Right atrium auricular region (tissue), 2 donors: ENCODE results near the gene CROCC. TPM values are rescaled to one million over a fixed set of nuclear protein-coding genes. Genes with fewer than 3 reads are reported as not detected.

Experiments used
- DNase-seq: peaks from one replicate; pipeline ENCODE4 v3.0.0-alpha.2; 2019; ENCODE audit warnings: low spot score
- H3K27ac ChIP-seq, 2 donors: fragments of 200-600 bp; sonication (generic); 1 replicate in 1 of 2; 2 replicates in 1 of 2; pipeline ENCODE4 v1.5.1; 2016 to 2019
- H3K27me3 ChIP-seq, 2 donors: fragments of 200-600 bp; sonication (generic); one replicate each; pipeline versions ENCODE4 v1.5.1 to v1.6.0; 2017 to 2019
- H3K36me3 ChIP-seq: fragments of 200-600 bp; sonication (generic); one replicate; pipeline ENCODE4 v1.5.1; 2016
- H3K4me1 ChIP-seq, 2 donors: fragments of 200-600 bp; sonication (generic); one replicate each; pipeline versions ENCODE4 v1.5.1 to v1.6.0; 2017 to 2019
- H3K4me3 ChIP-seq, 2 donors: fragments of 200-600 bp; sonication (generic); 1 replicate in 1 of 2; 2 replicates in 1 of 2; pipeline ENCODE4 v1.5.1; 2017 to 2019; ENCODE audit warnings: mild to moderate bottlenecking in 1 of 2, moderate library complexity in 1 of 2
- H3K9me3 ChIP-seq, 2 donors: fragments of 200-600 bp; sonication (generic); one replicate each; pipeline ENCODE4 v1.5.1; 2019
- total RNA-seq, 2 donors: library from RNA; depleted of rRNA; stranded (reverse); fragments of >200 nt; gene quantifications; one replicate each; pipeline ENCODE4 v1.1.0, GENCODE V29; 2016
- TF ChIP-seq, protein P1 (sequence below), 2 donors: fragments of 200-600 bp; sonication (generic); IDR thresholded peaks; one replicate each; pipeline ENCODE4 v1.5.1; 2019; ENCODE audit warnings: antibody characterized with exemption in 2 of 2

The CROCC gene
- total RNA-seq, 2 donors from 2014 or later, result 10.0 to 11.7 TPM

DNA sequence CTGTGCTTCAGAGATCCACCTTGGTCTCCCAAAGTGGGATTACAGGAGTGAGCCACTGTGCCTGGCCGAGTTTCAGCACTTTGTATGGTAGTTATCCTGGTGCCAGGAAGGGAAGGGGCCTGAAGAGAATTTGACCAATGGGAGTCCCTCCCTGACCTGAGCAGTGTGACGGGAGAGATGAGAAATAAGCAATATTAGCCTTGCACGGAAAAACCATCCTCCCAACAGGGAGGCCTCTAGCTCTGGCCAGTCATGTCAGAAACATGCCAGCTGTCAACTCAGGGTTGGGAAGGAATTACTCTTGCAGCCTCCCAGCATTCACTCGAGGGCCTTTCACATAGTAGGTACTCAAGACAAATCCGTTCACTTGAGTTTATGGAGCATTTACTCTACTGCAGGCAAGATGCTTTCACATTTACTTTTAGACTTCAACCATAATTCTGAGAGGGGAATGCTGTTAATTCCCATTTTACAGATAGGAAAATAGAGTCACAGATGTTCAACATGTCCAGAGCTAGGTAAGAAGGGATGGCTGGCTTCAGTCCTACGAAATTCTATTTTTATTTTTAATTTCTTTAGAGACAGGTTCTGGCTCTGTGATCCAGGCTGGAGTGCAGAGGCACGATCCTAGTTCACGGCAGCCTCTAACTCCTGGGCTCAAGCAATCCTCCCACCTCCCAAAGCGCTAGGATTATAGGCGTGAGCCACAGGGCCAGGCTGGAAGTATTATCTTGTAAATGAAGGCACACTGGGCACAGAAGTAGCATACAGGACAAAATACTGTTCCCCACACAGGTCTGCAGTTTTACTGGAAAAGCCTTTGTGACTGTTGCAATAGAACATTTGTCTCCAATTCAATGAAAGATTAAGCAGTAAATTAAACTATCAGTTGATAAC, 93.2 kb downstream of the CROCC start:
- DNase-seq, result no peak
- H3K4me3 ChIP-seq, result no peak overlapping the region
- TF ChIP-seq, protein P1, sequence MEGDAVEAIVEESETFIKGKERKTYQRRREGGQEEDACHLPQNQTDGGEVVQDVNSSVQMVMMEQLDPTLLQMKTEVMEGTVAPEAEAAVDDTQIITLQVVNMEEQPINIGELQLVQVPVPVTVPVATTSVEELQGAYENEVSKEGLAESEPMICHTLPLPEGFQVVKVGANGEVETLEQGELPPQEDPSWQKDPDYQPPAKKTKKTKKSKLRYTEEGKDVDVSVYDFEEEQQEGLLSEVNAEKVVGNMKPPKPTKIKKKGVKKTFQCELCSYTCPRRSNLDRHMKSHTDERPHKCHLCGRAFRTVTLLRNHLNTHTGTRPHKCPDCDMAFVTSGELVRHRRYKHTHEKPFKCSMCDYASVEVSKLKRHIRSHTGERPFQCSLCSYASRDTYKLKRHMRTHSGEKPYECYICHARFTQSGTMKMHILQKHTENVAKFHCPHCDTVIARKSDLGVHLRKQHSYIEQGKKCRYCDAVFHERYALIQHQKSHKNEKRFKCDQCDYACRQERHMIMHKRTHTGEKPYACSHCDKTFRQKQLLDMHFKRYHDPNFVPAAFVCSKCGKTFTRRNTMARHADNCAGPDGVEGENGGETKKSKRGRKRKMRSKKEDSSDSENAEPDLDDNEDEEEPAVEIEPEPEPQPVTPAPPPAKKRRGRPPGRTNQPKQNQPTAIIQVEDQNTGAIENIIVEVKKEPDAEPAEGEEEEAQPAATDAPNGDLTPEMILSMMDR (IDR thresholded peaks at IDR 0.05), result no peak
- H3K9me3 ChIP-seq, result no peaks in the 10 kb centered on the region
- H3K27me3 ChIP-seq, result no peaks in the 10 kb centered on the region
- no peak overlapping the region for H3K27ac ChIP-seq
- H3K4me1 ChIP-seq, result peaks cover 0 to 23% of the 10 kb centered on the region in 2 donors
- peaks cover 22% of the 10 kb centered on the region for H3K36me3 ChIP-seq

DNA sequence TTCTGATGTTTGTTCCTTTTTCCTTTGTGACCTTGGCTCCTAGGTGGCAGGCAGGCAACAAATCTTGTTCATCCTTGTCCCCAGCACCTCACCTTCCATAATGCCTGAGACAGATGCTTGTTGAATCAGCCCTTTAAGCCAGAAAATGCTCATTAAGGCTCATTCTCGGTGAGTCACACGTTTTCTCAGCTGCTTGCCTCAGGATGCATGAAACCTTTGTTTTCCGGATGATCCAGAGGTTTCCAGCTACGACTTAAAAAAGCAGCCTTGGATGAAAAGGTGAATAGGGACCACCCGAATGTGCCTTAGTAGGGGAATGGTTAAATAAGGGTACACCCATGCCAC, 94.6 kb downstream of the CROCC start:
- H3K27ac ChIP-seq, result no peak overlapping the region
- H3K27me3 ChIP-seq, result no peaks in the 10 kb centered on the region
- no peaks in the 10 kb centered on the region for H3K9me3 ChIP-seq
- peaks cover 35% of the 10 kb centered on the region for H3K36me3 ChIP-seq
- peaks cover 0 to 9% of the 10 kb centered on the region in 2 donors for H3K4me1 ChIP-seq
- DNase-seq, result no peak
- no peak overlapping the region for H3K4me3 ChIP-seq
- TF ChIP-seq, protein P1 (IDR thresholded peaks at IDR 0.05), result no peak

DNA sequence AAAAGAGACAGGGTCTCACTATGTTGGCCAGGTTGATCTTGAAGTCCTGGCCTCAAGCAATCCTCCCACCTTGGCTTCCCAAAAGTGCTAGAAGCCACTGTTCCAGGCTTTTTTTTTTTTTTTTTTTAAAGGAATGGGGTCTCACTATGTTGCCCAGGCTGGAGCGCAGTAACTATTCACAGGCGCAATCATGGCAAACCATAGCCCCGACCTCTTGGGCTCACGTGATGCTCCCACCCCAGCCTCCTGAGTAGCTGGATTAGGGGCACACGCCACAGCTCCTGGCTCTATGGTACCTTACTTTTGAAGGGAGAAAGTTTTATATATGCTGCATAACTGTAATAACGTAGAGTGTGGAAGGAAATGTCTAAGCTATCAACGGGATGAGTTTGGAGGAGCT, 95.7 kb downstream of the CROCC start:
- no peak overlapping the region for H3K27ac ChIP-seq
- TF ChIP-seq, protein P1 (IDR thresholded peaks at IDR 0.05), result no peak

DNA sequence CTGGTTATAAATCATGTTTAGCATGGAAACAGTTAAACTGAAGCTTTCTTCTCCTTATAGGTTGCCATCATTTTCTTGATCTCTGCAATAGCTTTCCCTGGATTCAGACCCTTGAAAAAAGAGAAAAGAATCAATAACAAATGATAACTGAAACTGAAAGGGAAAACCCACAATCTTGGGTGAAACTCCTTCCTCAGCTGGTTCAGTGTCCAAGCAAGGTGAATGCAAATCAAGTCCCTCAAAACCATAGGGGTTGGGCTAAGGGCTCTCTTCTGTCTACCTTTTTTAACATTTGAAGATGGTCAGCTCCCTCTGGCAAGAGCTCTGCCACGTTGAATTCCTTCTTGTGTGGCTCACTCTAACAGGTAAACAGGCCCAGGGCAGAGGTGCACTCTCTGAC, 97.1 kb downstream of the CROCC start:
- TF ChIP-seq, protein P1 (IDR thresholded peaks at IDR 0.05), result no peak
- DNase-seq, result no peak
- Histone ChIP-seq H3K9me3 (no peaks in the 10 kb centered on the region), H3K27ac (no peak overlapping the region), H3K27me3 (no peaks in the 10 kb centered on the region), H3K36me3 (peaks cover 61% of the 10 kb centered on the region), H3K4me3 (no peak overlapping the region), H3K4me1 (no peaks in the 10 kb centered on the region)

More for the DNA sequence above, 95.7 kb downstream of the CROCC start:
- peaks cover 47% of the 10 kb centered on the region for H3K36me3 ChIP-seq
- H3K4me3 ChIP-seq, result no peak overlapping the region
- peaks cover 0 to 3% of the 10 kb centered on the region in 2 donors for H3K4me1 ChIP-seq
- H3K9me3 ChIP-seq, result no peaks in the 10 kb centered on the region
- H3K27me3 ChIP-seq, result no peaks in the 10 kb centered on the region
- DNase-seq, result no peak

DNA sequence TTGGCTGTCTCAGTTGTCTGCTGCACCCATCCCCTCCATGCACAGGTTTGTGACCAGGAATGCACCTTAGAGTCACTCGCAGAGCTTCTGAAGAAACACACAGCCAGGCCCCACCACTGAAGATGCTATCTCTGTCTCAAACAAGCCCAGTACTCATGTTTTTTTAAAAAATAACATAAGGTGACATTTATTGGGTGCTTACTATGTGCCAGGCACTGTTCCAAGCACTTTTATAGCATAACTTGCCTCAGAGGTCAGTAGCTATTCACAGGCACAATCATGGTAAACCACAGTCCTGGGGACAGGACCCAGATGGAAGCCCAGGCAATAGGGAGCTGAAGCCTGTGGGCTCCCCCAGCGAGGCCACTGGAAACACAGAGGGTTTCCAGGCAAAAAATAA, 98.8 kb downstream of the CROCC start:
- Histone ChIP-seq H3K9me3 (no peaks in the 10 kb centered on the region), H3K27ac (no peak overlapping the region), H3K27me3 (no peaks in the 10 kb centered on the region), H3K4me1 (no peaks in the 10 kb centered on the region), H3K4me3 (no peak overlapping the region), H3K36me3 (peaks cover 77% of the 10 kb centered on the region)
- no peak for DNase-seq
- TF ChIP-seq, protein P1 (IDR thresholded peaks at IDR 0.05), result no peak
